DND-41 (cell line): ENCODE data around the gene BEST3.

Experiments used
- ATAC-seq: fragments of 200-7000 bp; cut with Tn5 transposase; 3 replicates; pipeline ENCODE4 v1.9.1; 2021; ENCODE audit warnings: low read depth; ENCODE audit not compliant: insufficient read depth
- DNase-seq: peaks from one replicate; pipeline ENCODE4 v3.0.0-alpha.2; 2020
- H2AFZ ChIP-seq: 2 replicates; pipeline ENCODE4 v1.6.0; 2012; ENCODE audit warnings: low read depth, low read length
- H3K27ac ChIP-seq: 2 replicates; pipeline ENCODE4 v1.5.1; 2012; ENCODE audit warnings: low read length, inconsistent platforms
- H3K27me3 ChIP-seq: fragments of 200-600 bp; sonication (generic); 2 replicates; pipeline ENCODE4 v1.6.0; 2012; ENCODE audit warnings: low read length, mild to moderate bottlenecking, inconsistent platforms; ENCODE audit not compliant: insufficient read depth, poor library complexity
- H3K36me3 ChIP-seq: 2 replicates; pipeline ENCODE4 v1.5.1; 2012; ENCODE audit warnings: low read length, inconsistent platforms; ENCODE audit not compliant: insufficient read depth
- H3K4me1 ChIP-seq: 2 replicates; pipeline ENCODE4 v1.5.1; 2012; ENCODE audit warnings: mild to moderate bottlenecking, low read length; ENCODE audit not compliant: insufficient read depth
- H3K4me2 ChIP-seq: 2 replicates; pipeline ENCODE4 v1.6.0; 2012; ENCODE audit warnings: mild to moderate bottlenecking, moderate library complexity, low read length, inconsistent platforms; ENCODE audit not compliant: insufficient read depth
- H3K4me3 ChIP-seq, 2 experiments: fragments of 200-600 bp in 1 of 2; shearing (Covaris generic) in 1 of 2; 2 replicates each; pipeline ENCODE4 v1.5.1; 2012 to 2016; ENCODE audit warnings: inconsistent platforms in 2 of 2, low read length in 2 of 2, mild to moderate bottlenecking in 2 of 2, low read depth in 1 of 2, moderate library complexity in 1 of 2
- H3K79me2 ChIP-seq: 2 replicates; pipeline ENCODE4 v1.6.0; 2012; ENCODE audit warnings: low read length, inconsistent platforms; ENCODE audit not compliant: insufficient read depth
- H3K9ac ChIP-seq: 2 replicates; pipeline ENCODE4 v1.6.0; 2012; ENCODE audit warnings: low read depth, mild to moderate bottlenecking, inconsistent platforms, low read length, moderate library complexity
- H3K9me3 ChIP-seq: 2 replicates; pipeline ENCODE4 v1.5.1; 2012; ENCODE audit warnings: low read length, moderate library complexity, mild to moderate bottlenecking, inconsistent platforms; ENCODE audit not compliant: insufficient read depth, severe bottlenecking
- H4K20me1 ChIP-seq: 2 replicates; pipeline ENCODE4 v1.6.0; 2012; ENCODE audit warnings: low read length; ENCODE audit not compliant: insufficient read depth
- EZH2 ChIP-seq: IDR thresholded peaks from 3 replicates; pipeline ENCODE4 v1.6.1; 2012; ENCODE audit warnings: borderline replicate concordance, low read depth, mild to moderate bottlenecking, moderate library complexity, low read length, inconsistent platforms; ENCODE audit not compliant: severe bottlenecking
- TF ChIP-seq, protein P1 (sequence below): IDR thresholded peaks from 2 replicates; pipeline ENCODE4 v1.5.1; 2012; ENCODE audit warnings: borderline replicate concordance, low read length, moderate library complexity, mild to moderate bottlenecking; ENCODE audit not compliant: poor library complexity, severe bottlenecking; ENCODE audit errors: extremely low read depth

BEST3 gene

DNA sequence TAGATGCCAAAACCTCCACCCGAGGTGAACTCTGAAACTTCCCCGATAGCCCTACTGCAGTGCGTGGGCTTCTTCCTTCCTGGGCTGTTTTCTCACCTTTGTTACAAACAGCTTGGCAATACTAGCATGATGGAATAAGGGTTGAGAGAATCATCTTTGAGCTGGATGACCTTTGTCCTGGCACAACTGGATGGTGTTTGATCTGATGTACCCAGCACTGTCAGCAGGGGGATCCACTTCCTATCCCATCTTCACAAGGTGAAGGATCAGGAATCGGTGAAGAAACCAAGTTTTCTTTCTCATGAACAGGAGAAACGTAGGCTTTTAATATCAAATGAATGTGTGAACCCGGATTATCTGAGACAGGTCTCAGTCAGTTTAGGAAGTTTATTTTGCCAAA is 68.9 kb downstream of the BEST3 start:
- Histone ChIP-seq H2AFZ (no peak overlapping the region), H3K4me1 (no peaks in the 10 kb centered on the region), H3K4me2 (no peak overlapping the region), H3K9ac (no peak overlapping the region), H4K20me1 (no peaks in the 10 kb centered on the region), H3K27me3 (no peaks in the 10 kb centered on the region), H3K27ac (no peak overlapping the region), H3K4me3 (no peak overlapping the region), H3K79me2 (no peaks in the 10 kb centered on the region), H3K36me3 (no peaks in the 10 kb centered on the region), H3K9me3 (no peaks in the 10 kb centered on the region)
- ATAC-seq = no peak
- DNase-seq = no peak
- TF ChIP-seq, protein P1, sequence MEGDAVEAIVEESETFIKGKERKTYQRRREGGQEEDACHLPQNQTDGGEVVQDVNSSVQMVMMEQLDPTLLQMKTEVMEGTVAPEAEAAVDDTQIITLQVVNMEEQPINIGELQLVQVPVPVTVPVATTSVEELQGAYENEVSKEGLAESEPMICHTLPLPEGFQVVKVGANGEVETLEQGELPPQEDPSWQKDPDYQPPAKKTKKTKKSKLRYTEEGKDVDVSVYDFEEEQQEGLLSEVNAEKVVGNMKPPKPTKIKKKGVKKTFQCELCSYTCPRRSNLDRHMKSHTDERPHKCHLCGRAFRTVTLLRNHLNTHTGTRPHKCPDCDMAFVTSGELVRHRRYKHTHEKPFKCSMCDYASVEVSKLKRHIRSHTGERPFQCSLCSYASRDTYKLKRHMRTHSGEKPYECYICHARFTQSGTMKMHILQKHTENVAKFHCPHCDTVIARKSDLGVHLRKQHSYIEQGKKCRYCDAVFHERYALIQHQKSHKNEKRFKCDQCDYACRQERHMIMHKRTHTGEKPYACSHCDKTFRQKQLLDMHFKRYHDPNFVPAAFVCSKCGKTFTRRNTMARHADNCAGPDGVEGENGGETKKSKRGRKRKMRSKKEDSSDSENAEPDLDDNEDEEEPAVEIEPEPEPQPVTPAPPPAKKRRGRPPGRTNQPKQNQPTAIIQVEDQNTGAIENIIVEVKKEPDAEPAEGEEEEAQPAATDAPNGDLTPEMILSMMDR = peak; percentile 36
- no peak for TF ChIP-seq EZH2

DNA sequence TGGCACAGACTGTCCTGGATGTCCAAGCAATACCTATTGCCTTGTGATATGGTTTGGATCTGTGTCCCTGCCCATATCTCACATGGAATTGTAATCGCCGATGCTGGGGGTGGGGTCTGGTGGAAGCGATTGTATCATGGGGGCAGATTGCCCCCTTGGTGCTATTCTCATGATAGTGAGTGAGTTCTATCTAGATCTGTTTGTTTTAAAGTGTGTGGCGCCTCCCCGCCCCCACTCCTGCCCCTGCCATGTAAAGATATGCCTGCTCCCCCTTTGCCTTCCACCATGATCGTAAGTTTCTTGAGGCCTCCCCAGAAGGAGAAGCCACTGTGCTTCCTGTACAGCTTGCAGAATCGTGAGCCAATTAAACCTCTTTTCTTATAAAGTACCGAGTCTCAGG is 71.6 kb downstream of the BEST3 start:
- H3K4me1 ChIP-seq = no peaks in the 10 kb centered on the region
- no peak overlapping the region for H3K4me2 ChIP-seq
- TF ChIP-seq EZH2 = no peak
- TF ChIP-seq, protein P1 = no peak
- H4K20me1 ChIP-seq = no peaks in the 10 kb centered on the region
- H3K4me3 ChIP-seq = no peak overlapping the region
- DNase-seq = no peak
- ATAC-seq = no peak
- no peaks in the 10 kb centered on the region for H3K9me3 ChIP-seq
- H3K27me3 ChIP-seq = no peaks in the 10 kb centered on the region
- H3K36me3 ChIP-seq = no peaks in the 10 kb centered on the region
- H3K9ac ChIP-seq = no peak overlapping the region
- no peak overlapping the region for H2AFZ ChIP-seq
- no peaks in the 10 kb centered on the region for H3K79me2 ChIP-seq
- H3K27ac ChIP-seq = no peak overlapping the region

DNA sequence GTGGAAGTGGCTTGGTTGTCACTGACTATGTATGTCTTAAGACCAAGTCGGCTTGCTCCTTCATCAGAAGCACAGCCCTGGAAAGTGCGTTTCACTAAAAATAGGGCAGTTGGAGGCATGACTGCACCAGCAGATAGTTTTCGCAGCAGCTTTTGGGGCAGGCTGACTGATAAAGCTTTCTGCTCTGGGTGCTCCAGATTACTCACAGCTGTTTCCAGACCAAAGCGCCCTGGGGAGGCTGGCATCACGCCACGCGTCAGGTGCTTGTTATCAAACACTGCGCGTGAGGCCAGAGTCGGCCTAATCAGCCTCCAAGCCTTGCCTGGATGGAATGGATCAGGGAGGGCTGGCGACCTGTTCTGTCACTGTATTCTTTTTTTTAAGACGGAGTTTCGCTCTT is 75.1 kb downstream of the BEST3 start:
- ATAC-seq (no peak), DNase-seq (no peak)
- no peak for TF ChIP-seq EZH2
- TF ChIP-seq, protein P1 = no peak
- H3K9ac ChIP-seq = no peak overlapping the region
- no peaks in the 10 kb centered on the region for H4K20me1 ChIP-seq
- no peak overlapping the region for H3K27ac ChIP-seq
- H3K79me2 ChIP-seq = no peaks in the 10 kb centered on the region
- no peak overlapping the region for H2AFZ ChIP-seq
- H3K4me3 ChIP-seq = no peak overlapping the region
- no peaks in the 10 kb centered on the region for H3K4me1 ChIP-seq
- no peaks in the 10 kb centered on the region for H3K27me3 ChIP-seq
- H3K36me3 ChIP-seq = no peaks in the 10 kb centered on the region
- H3K9me3 ChIP-seq = no peaks in the 10 kb centered on the region
- no peak overlapping the region for H3K4me2 ChIP-seq

DNA sequence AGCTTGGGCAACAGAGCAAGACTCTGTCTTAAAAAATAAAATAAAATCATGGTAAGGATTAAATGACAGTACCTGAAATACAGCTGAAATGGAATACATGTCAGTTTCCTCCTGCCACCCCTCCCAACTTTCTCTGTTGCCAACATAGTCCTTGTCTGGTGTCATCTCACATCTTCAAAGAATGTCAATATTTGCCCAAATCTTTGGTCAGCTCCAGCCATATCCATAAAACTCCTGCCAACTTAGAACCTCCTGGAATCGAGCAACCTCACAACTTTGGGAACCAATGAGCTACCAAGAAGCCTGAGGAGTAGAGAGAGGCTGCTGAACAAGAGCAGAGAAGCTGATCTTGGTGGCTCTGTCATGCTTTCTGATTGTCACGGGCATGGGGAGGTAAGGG is 77.6 kb downstream of the BEST3 start:
- ATAC-seq = no peak
- Histone ChIP-seq H3K27ac (no peak overlapping the region), H3K9ac (no peak overlapping the region), H3K4me2 (no peak overlapping the region), H2AFZ (no peak overlapping the region), H4K20me1 (no peaks in the 10 kb centered on the region), H3K4me3 (no peak overlapping the region), H3K9me3 (no peaks in the 10 kb centered on the region), H3K27me3 (no peaks in the 10 kb centered on the region), H3K79me2 (no peaks in the 10 kb centered on the region), H3K36me3 (no peaks in the 10 kb centered on the region), H3K4me1 (no peaks in the 10 kb centered on the region)
- DNase-seq = no peak
- no peak for TF ChIP-seq EZH2
